GM18868 (cell line): ENCODE results near the gene DCUN1D4.

ENCODE experiments used
- ATAC-seq: cut with Tn5 transposase; IDR thresholded peaks from one replicate; pipeline ENCODE4 v1.9.1; 2021; ENCODE audit warnings: mild to moderate bottlenecking, moderate library complexity; ENCODE audit not compliant: unreplicated experiment

The DCUN1D4 gene

DNA sequence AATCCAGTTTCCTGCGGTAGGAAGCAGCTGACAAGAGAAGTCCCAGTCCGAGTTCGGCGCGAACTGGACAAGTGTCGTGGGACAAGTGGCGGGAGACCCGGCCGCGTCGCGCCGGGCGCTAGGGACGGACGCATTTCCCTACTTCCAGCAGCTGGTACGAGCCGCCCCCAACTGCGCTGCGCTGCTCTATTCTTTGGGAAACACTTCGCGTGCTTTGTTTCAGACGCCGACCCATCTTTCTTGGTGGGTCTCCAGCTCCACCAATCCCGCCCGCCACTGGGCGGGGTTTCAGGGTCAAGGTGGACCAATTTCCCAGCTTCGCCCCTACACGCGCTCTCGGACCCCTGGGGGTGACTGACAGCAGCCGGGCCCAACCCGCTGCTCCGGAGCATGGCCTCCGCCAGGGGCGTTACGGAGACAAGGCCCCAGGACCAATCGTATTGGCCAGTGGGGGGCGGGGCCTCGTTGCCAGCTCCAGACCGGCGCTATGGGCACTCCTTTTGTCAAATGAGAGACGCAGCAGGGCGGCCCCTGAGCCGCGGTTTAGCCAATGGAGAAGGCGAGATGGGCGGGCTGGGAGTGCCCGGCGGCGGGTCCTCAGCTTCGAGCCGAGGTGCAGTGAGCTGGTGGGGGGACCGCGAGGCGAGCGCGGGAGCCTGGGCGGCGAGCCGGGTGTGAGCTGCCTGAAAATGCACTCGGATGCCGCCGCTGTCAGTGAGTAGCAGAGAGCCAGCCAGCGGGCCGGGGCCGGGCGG, at the start of gene DCUN1D4:
DCUN1D4 (plus strand) TSS at position 600 of the 755 bp plus-strand sequence; CDS start at position 690, 90 bp downstream.
- peak; percentile 91 for ATAC-seq

DNA sequence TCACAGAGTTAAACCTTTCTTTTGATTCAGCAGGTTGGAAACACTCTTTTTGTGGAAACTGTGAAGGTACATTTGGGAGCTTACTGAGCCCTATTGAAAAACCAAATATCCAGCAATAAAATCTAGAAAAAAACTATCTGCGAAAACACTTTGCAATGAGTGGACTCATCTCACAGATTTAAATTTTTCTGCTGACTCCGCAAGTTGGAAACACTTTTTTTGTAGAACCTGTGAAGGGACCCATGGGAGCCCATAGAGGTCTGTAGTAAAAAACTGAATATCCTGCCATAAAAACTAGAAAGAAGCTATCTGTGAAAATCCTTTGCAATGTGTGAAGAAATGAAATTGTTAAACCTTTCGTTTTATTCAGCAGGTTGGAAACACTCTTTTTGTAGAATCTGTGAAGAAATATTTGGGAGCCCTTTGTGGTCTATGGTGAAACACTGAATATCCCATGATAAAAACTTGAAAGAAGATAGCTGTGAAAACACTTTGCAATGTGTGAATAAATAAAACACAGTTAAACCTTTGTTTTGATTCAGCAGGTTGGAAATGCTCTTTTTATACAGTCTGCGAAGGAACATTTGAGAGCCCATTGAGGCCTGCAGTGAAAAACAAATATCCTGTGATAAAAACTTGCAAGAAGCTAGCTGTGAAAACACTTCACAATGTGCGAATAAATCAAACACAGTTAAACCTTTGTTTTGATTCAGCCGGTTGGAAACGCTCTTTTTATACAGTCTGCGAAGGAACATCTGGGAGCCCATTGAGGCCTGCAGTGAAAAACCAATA, 22.3 kb upstream of the DCUN1D4 start:
- no peak for ATAC-seq

- ATAC-seq = no peak
These were observed 17.6 kb upstream of the DCUN1D4 start for GRCh38 chr4:51825341-51825740.

- no peak for ATAC-seq
These were observed 12.7 kb upstream of the DCUN1D4 start for GRCh38 chr4:51830156-51830720.

- peak; percentile 82 for ATAC-seq
These were observed 11.8 kb upstream of the DCUN1D4 start for GRCh38 chr4:51831133-51831532.

GRCh38 chr4:51833236-51833635, 9.7 kb upstream of the DCUN1D4 start:
- ATAC-seq = no peak

GRCh38 chr4:51835079-51835478, 7.9 kb upstream of the DCUN1D4 start:
- ATAC-seq = no peak

DNA sequence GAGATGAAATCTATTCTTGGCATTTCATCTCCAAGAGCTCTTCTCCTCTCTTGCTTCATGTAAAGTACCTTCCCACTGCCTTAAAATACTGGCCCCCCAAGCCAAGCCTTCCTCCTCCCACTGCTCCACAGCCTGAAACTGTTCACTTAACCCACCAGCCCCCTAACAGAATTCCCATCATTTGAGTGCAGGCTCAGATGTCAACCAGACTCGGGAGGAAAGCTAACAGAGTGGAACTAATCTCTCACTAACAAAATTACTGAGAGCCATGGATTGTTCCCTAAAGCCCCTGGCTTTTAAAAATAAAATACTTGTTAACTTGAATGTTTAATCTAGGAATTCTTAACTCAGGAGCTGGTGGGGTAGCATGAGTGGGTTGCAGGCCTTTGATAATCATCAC, 7.1 kb upstream of the DCUN1D4 start:
- ATAC-seq = no peak

DNA sequence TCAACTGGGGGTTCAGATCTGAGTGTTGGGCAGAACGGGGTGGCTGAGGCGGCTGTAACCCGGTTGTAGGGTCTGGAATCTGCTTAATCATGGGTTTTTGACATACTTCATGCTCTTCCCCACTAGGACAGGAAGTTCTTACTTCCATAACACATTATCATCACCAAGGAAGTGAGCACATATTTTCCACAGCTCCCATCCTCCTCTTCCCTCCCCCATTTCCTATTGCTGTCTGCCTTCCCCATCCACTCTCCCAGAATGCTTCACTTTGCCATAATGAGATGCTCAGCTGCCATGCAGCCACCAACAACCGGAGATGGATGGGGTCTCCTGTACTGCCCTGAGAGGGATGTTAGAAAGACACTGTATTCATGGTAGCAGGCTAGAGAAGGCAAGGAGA, 6.4 kb upstream of the DCUN1D4 start:
- ATAC-seq = no peak

GRCh38 chr4:51840781-51841180, 2.2 kb upstream of the DCUN1D4 start:
- no peak for ATAC-seq

DNA sequence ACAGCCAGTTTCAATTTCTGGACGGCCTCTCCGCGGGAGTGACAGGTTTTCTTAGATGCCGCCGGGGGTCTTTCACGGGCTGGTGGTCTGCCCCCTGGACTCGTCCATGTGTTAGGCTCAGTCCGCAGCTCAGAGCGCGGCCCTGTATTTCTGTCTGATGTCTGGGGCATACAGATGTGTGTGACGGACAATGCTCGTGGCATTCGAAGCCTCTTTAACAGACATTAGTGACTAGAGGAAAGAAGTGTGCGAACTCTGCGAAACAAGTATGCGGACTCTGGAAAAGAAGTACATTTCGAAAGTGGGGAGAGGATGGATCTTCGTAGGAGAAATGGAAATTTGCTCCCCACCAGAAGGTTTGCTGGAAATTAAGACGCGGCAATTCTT, 793 bp upstream of the DCUN1D4 start:
- no peak for ATAC-seq

GRCh38 chr4:51843309-51844152, 578 bp downstream of the DCUN1D4 start:
- ATAC-seq = peak; percentile 26

DNA sequence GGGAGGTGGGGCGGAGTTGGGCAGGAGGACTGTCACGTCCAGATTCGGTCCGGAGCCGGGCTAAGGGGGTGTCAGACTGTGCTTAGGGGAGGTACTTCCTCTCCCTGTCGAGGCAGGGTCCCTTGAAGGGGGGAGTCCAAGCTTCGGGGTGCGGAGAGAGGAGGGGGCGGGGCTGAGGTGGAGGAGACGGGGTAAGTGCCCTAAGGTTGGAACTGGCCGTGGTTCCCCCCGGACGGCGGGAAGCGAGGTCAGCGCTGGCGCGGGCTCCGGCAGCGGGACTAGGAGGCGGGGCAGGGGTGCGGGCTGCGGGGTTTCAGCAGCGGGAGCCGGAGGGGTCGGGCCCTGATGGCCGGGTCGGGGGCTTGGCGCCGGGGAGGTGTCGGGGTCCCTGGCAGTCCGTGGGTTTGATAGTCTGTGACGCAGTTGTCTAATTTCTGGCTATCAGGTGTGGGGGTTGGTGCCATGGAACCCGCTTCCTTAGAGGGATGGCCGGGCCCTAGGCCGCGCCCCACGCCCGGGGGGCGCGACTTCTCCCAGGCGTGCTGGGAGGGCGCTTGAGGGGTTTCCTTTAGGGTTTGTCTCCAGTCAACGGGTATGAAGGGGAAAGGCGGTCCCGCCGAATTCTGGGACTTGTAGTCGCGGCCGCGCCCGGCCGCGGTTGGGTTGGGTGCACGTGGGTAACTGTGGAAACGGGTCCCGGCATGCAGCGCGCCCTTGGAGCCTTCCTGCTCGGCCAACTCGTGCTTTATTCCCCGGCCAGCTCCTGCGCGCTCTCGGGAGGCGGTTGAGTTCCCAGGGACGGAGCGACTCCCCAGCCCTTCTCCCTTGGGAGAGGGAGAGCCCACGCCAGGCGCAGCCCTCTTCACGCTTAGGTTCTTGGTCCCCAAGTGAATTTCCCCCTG, 1.5 kb downstream of the DCUN1D4 start:
- peak; percentile 48 for ATAC-seq

GRCh38 chr4:51845055-51845426, 2.1 kb downstream of the DCUN1D4 start:
- ATAC-seq = no peak

- no peak for ATAC-seq
These were observed 2.8 kb downstream of the DCUN1D4 start for GRCh38 chr4:51845711-51846110.

DNA sequence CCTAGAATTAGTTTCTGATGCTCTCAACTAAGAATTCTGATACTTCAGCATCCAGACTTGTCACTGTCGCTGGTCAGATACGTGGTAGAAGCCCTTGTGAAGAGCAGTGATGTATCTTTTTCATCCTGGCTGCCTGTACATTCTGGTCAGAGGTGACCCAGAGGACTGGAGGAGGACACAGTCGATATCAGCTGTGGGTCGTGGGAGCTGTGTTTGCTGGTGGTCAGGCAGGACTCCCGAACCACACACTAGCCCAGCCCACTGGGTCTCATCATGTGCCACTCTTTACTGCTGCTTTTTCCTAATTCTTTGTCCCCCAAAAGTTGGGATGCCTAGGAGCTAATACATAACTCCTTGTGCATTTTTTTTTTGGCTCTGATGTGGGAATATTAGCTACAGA, 6.5 kb downstream of the DCUN1D4 start:
- ATAC-seq = no peak

- no peak for ATAC-seq
These were observed 7.3 kb downstream of the DCUN1D4 start for GRCh38 chr4:51850294-51850693.

- ATAC-seq = no peak
These were observed 8.4 kb downstream of the DCUN1D4 start for GRCh38 chr4:51851090-51851936.

DNA sequence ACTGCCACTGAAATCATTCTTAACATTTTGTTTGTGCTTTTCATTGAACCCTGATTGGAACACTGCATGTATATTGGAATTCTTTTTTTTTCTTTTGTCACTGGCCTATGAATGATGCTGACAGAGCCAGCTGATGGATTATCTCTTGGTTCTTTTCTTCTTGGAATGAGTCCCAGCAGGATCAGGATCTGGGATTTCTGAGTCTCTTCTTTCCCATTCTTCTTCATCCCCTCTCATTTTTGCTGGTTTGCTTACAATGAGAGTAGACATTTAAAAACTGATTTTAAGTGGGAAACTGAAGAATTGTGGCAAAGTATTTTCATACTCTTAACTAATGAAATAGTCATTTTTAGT, 9.0 kb downstream of the DCUN1D4 start:
- ATAC-seq = no peak
